ENCODE data around the gene DYSF. TPM values are rescaled to one million over a fixed set of nuclear protein-coding genes. Genes with fewer than 3 reads are reported as not detected.

DYSF gene
- total and polyA plus RNA-seq, 2 donors (not counting 1 experiment from before 2014, with no cell fraction given): 0.17 to 0.43 TPM

DNA sequence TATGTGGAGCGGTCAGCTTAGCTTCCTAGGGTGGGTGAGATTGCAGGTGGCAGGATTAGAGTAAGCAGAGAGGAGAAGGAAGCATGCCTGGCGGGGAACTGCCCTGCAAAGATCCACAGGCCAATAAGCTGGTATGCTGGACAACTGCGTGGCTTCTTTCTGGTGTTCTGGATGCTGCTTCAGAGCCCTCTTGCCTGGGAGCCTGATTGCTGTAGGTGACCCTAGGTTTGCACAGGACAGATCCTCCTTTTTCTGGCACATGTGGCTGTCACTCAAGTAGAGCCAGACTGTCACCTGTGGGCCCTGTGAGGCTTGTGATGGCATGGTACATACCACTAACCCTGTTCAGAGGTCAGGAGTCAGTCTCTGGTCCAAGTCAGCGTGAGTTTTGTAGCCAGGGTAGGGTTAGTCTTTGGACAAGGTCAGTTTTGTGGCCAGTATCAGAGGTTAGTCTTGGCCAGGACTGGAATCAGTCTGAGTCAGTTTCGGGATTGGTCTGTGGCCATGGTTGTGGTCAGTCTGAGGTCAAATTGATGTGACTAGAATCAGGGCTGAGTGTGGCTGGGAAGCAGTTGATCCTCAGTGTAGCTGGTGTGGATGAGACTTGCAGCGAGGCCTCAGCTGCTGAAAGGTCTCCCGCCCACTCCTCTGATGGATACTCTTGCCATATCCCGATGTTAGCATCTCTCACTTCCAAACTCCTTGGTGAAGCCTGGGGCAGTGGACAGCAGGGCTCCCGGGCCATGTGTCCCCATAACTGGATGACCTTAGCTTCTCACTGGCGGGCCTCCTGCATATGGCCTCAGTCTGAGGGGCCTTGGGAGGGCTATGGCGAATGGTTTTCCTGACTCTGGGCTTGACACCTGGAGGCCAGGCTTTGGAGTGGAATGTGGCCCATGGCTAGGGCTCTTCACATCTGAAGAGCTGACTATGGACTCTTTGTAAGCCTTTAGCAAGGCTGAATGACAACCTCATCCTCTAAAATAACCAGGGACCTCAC, 260.5 kb downstream of the DYSF start:
- WGBS (ENCODE audit: insufficient coverage): 88% methylated on average over 7 of the region's 11 CpGs
- TF ChIP-seq, protein P1, sequence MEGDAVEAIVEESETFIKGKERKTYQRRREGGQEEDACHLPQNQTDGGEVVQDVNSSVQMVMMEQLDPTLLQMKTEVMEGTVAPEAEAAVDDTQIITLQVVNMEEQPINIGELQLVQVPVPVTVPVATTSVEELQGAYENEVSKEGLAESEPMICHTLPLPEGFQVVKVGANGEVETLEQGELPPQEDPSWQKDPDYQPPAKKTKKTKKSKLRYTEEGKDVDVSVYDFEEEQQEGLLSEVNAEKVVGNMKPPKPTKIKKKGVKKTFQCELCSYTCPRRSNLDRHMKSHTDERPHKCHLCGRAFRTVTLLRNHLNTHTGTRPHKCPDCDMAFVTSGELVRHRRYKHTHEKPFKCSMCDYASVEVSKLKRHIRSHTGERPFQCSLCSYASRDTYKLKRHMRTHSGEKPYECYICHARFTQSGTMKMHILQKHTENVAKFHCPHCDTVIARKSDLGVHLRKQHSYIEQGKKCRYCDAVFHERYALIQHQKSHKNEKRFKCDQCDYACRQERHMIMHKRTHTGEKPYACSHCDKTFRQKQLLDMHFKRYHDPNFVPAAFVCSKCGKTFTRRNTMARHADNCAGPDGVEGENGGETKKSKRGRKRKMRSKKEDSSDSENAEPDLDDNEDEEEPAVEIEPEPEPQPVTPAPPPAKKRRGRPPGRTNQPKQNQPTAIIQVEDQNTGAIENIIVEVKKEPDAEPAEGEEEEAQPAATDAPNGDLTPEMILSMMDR (IDR thresholded peaks at IDR 0.05): no peak
- no peak for TF ChIP-seq EZH2 (IDR thresholded peaks at IDR 0.05; ENCODE audit: borderline replicate concordance, insufficient read depth, low read depth, low read length, poor library complexity, severe bottlenecking)
- CTCF ChIA-PET: no interaction called here

More for the DNA sequence above, 260.5 kb downstream of the DYSF start:
- no peak overlapping the region for H3K4me3 Mint-ChIP-seq
- Histone ChIP-seq H3K27me3 (replicated peaks in 1 of 4; ENCODE audit: control extremely low read depth in 1 of 4, control insufficient read depth in 3 of 4, insufficient read depth in 4 of 4, low read length in 3 of 4) (peaks cover 0 to 3% (median 0%) of the 10 kb centered on the region in 4 experiments), H4K20me1 (ENCODE audit: control insufficient read depth, insufficient read depth, low read length, poor library complexity, severe bottlenecking) (no peaks in the 10 kb centered on the region), H3K9ac (ENCODE audit: low read length) (no peak overlapping the region), H3K36me3 (replicated peaks in 1 of 2; ENCODE audit: control extremely low read depth in 1 of 2, control insufficient read depth in 1 of 2, extremely low read depth in 1 of 2, insufficient read depth in 2 of 2, low read length in 1 of 2) (no peaks in the 10 kb centered on the region), H3K4me1 (ENCODE audit: control insufficient read depth in 2 of 2, insufficient read depth in 2 of 2, low read length in 2 of 2) (no peaks in the 10 kb centered on the region), H3K79me2 (ENCODE audit: control insufficient read depth, insufficient read depth, low read length) (no peaks in the 10 kb centered on the region), H2AFZ (ENCODE audit: insufficient read depth, low read depth, low read length, poor library complexity, severe bottlenecking) (no peak overlapping the region), H3K27ac (ENCODE audit: low read length in 2 of 2) (no peak overlapping the region), H3K4me2 (replicated peaks; ENCODE audit: low read depth, low read length, poor library complexity, severe bottlenecking) (no peak overlapping the region), H3K9me3 (ENCODE audit: control extremely low read depth in 1 of 3, control insufficient read depth in 2 of 3, insufficient read depth in 1 of 3, low read length in 2 of 3) (no peaks in the 10 kb centered on the region), H3K4me3 (ENCODE audit: control extremely low read depth in 1 of 5, extremely low read depth in 1 of 5, insufficient read depth in 1 of 5, low read depth in 2 of 5, low read length in 4 of 5) (no peak overlapping the region)
- DNase-seq (no peak), ATAC-seq (ENCODE audit: low read depth) (no peak)
- H3K9me3 Mint-ChIP-seq (ENCODE audit: insufficient read depth): no peaks in the 10 kb centered on the region
- H3K27me3 Mint-ChIP-seq: peaks cover 17% of the 10 kb centered on the region
- no peaks in the 10 kb centered on the region for H3K4me1 Mint-ChIP-seq
- no peak overlapping the region for H3K27ac Mint-ChIP-seq
- POLR2A ChIA-PET: no interaction called here
- intact Hi-C loops (cut with micrococcal nuclease): no loop called here

Measured in B cell (primary cell).